K562 (cell line): ENCODE measurements around the gene SH3TC1. TPM values are rescaled to one million over a fixed set of nuclear protein-coding genes. Genes with fewer than 3 reads are reported as not detected.

Experiments
- ATAC-seq: fragments of 200-7000 bp; cut with Tn5 transposase; 3 replicates; pipeline ENCODE4 v1.9.1; 2020; ENCODE audit warnings: moderate library complexity
- BruUV-seq: library from RNA; stranded (reverse); fragments of 400-500 nt; replicated peaks from 2 replicates; lab custom pipeline; 2021; lab: Mats Ljungman, UMichigan
- CTCF ChIA-PET: fragments of 300-600 bp; formaldehyde crosslinking; extraction: SDS; loops from one replicate; lab custom pipeline; 2021; ENCODE audit warnings: low intra/inter-chr PET ratio; lab: Yijun Ruan, JAX
- POLR2A ChIA-PET: fragments of 300-600, 350-650 bp; sonication (Branson Sonifier 250); formaldehyde crosslinking; extraction: SDS; loops from one replicate; lab custom pipeline; 2021; ENCODE audit warnings: antibody characterized with exemption, inconsistent platforms; lab: Yijun Ruan, JAX
- DNase-seq, 4 experiments: peaks; one replicate each; pipeline versions ENCODE4 v3.0.0 to v3.0.0-alpha.2; 2011 to 2018; ENCODE audit warnings: low spot score in 3 of 4, mixed read lengths in 3 of 4; ENCODE audit errors: extremely low read depth in 1 of 4
- FAIRE-seq: peaks from 2 replicates; lab custom pipeline; 2011; peaks lifted over from hg19 to GRCh38; lab: Jason Lieb, UNC
- H2AFZ ChIP-seq: 2 replicates; pipeline ENCODE4 v1.6.0; 2011; ENCODE audit warnings: low read depth, low read length, control low read depth, inconsistent platforms
- H3K27ac ChIP-seq: fragments of 200-600 bp; 3 replicates; pipeline ENCODE4 v1.8.0; 2011; ENCODE audit warnings: low read depth, mild to moderate bottlenecking, control low read depth, inconsistent platforms, low read length, moderate library complexity, mixed read lengths; ENCODE audit errors: extremely low read depth
- H3K27me3 ChIP-seq, 2 experiments: fragments of 300-600 bp in 1 of 2; 2 replicates in 1 of 2; 3 replicates in 1 of 2; pipeline versions ENCODE4 v1.6.0 to v1.8.0; 2011; ENCODE audit warnings: inconsistent platforms in 2 of 2, low read length in 2 of 2, mild to moderate bottlenecking in 1 of 2, mixed read lengths in 1 of 2, moderate library complexity in 1 of 2; ENCODE audit not compliant: control insufficient read depth in 2 of 2, insufficient read depth in 2 of 2
- H3K36me3 ChIP-seq: fragments of 300-600 bp; 3 replicates; pipeline ENCODE4 v1.8.0; 2011; ENCODE audit warnings: mild to moderate bottlenecking, low read length, inconsistent platforms; ENCODE audit not compliant: control insufficient read depth, insufficient read depth
- H3K4me1 ChIP-seq, 2 experiments: fragments of 200-600 bp in 1 of 2; replicated peaks in 1 of 2; 2 replicates in 1 of 2; 3 replicates in 1 of 2; pipeline versions ENCODE4 v1.5.1 to v1.8.0; 2011; ENCODE audit warnings: inconsistent platforms in 2 of 2, low read length in 2 of 2, mild to moderate bottlenecking in 1 of 2, mixed read lengths in 1 of 2, moderate library complexity in 1 of 2; ENCODE audit not compliant: control insufficient read depth in 2 of 2, insufficient read depth in 2 of 2
- H3K4me2 ChIP-seq: 2 replicates; pipeline ENCODE4 v1.6.1; 2011; ENCODE audit warnings: low read length, control low read depth, inconsistent platforms, mixed read lengths; ENCODE audit not compliant: insufficient read depth
- H3K4me3 ChIP-seq: fragments of 200-600 bp; sonication (generic), shearing (Covaris generic); 2 replicates; pipeline ENCODE4 v1.5.1; 2016; ENCODE audit warnings: control low read depth, inconsistent platforms
- H3K79me2 ChIP-seq: fragments of 200-600 bp; 3 replicates; pipeline ENCODE4 v1.8.0; 2011; ENCODE audit warnings: low read length, inconsistent platforms; ENCODE audit not compliant: control insufficient read depth, insufficient read depth
- H3K9ac ChIP-seq, 2 experiments: 2 replicates each; pipeline versions ENCODE4 v1.6.0 to v1.6.1; 2011; ENCODE audit warnings: low read depth in 2 of 2, low read length in 2 of 2, control low read depth in 1 of 2, inconsistent platforms in 1 of 2, mild to moderate bottlenecking in 1 of 2, mixed read lengths in 1 of 2; ENCODE audit not compliant: insufficient read depth in 1 of 2
- H3K9me1 ChIP-seq: one replicate; pipeline ENCODE4 v1.6.0; 2011; ENCODE audit warnings: inconsistent platforms, mild to moderate bottlenecking, low read length, moderate library complexity; ENCODE audit not compliant: control insufficient read depth, insufficient read depth
- H3K9me3 ChIP-seq: replicated peaks from 2 replicates; pipeline ENCODE4 v1.5.1; 2011; ENCODE audit warnings: low read depth, low read length, inconsistent platforms; ENCODE audit not compliant: control insufficient read depth, insufficient read depth
- H4K20me1 ChIP-seq: replicated peaks from 2 replicates; pipeline ENCODE4 v1.6.1; 2011; ENCODE audit warnings: low read length, inconsistent platforms, mixed read lengths; ENCODE audit not compliant: control insufficient read depth, insufficient read depth
- DNMT1 ChIP-seq: fragments of 450-650 bp; IDR thresholded peaks from 2 replicates; pipeline ENCODE4 v1.6.1; 2016; ENCODE audit warnings: antibody characterized with exemption, mild to moderate bottlenecking
- E2F1 ChIP-seq: sonication (generic); formaldehyde crosslinking; IDR thresholded peaks from 2 replicates; pipeline ENCODE4 v1.8.1; 2023; ENCODE audit warnings: mild to moderate bottlenecking, missing genetic modification reagents, moderate library complexity
- FOS ChIP-seq: IDR thresholded peaks from 3 replicates; pipeline ENCODE4 v1.6.1; 2011; ENCODE audit not compliant: insufficient read length; ENCODE audit errors: extremely low read depth
- HDAC8 ChIP-seq: fragments of 450-650 bp; IDR thresholded peaks from 2 replicates; pipeline ENCODE4 v1.6.1; 2016; ENCODE audit warnings: mild to moderate bottlenecking, missing genetic modification characterization, moderate library complexity, missing compliant biosample characterization
- HMGXB4 ChIP-seq: sonication (generic); formaldehyde crosslinking; IDR thresholded peaks from 2 replicates; pipeline ENCODE4 v1.8.1; 2023; ENCODE audit warnings: mild to moderate bottlenecking, missing genetic modification reagents
- JUND ChIP-seq, 2 experiments: IDR thresholded peaks; 2 replicates in 1 of 2; 3 replicates in 1 of 2; pipeline ENCODE4 v1.6.1; 2011; ENCODE audit warnings: borderline replicate concordance in 2 of 2, low read depth in 2 of 2, low read length in 2 of 2, improper control_type of control experiment in 1 of 2, missing biosample characterization in 1 of 2, missing genetic modification characterization in 1 of 2, missing genetic modification reagents in 1 of 2
- LEF1 ChIP-seq: fragments of 450-650 bp; IDR thresholded peaks from 2 replicates; pipeline ENCODE4 v1.6.1; 2016; ENCODE audit warnings: mild to moderate bottlenecking
- MBD1 ChIP-seq: fragments of 250-450 bp; sonication (Bioruptor Pico); IDR thresholded peaks from 2 replicates; pipeline ENCODE4 v1.8.0; 2022; ENCODE audit warnings: inconsistent platforms
- NFATC3 ChIP-seq: fragments of 450-650 bp; IDR thresholded peaks from 2 replicates; pipeline ENCODE4 v1.6.1; 2017; ENCODE audit warnings: mild to moderate bottlenecking
- NONO ChIP-seq, 2 experiments: fragments of 200-400 bp in 1 of 2; fragments of 450-650 bp in 1 of 2; formaldehyde crosslinking in 1 of 2; IDR thresholded peaks; 2 replicates each; pipeline ENCODE4 v1.6.1; 2017; ENCODE audit warnings: low read depth in 2 of 2, mild to moderate bottlenecking in 2 of 2, moderate library complexity in 2 of 2, low read length in 1 of 2
- PHB ChIP-seq: fragments of 250-450 bp; sonication (Bioruptor Pico); IDR thresholded peaks from 2 replicates; pipeline ENCODE4 v1.5.0; 2021
- PYGO2 ChIP-seq: fragments of 450-650 bp; IDR thresholded peaks from 2 replicates; pipeline ENCODE4 v1.6.1; 2016; ENCODE audit warnings: mild to moderate bottlenecking, missing genetic modification characterization, moderate library complexity, missing compliant biosample characterization
- TAF9B ChIP-seq: fragments of 450-650 bp; IDR thresholded peaks from 2 replicates; pipeline ENCODE4 v1.6.1; 2018; ENCODE audit warnings: mild to moderate bottlenecking; ENCODE audit not compliant: partially characterized antibody
- ZEB2 ChIP-seq: fragments of 450-650 bp; IDR thresholded peaks from 2 replicates; pipeline ENCODE4 v1.6.1; 2016
- ZNF3 ChIP-seq: fragments of 250-450 bp; sonication (Bioruptor Pico); IDR thresholded peaks from 2 replicates; pipeline ENCODE4 v1.5.0; 2021; ENCODE audit warnings: mild to moderate bottlenecking, moderate library complexity
- ZNF311 ChIP-seq: fragments of 250-450 bp; sonication (Bioruptor Pico); IDR thresholded peaks from 2 replicates; pipeline ENCODE4 v1.4.0; 2020; ENCODE audit warnings: mild to moderate bottlenecking, moderate library complexity
- WGBS: fragments of 100-300 bp; shearing (Covaris generic); methylation state at CpG from one replicate; pipeline ENCODE4 v1.1.6; 2016; ENCODE audit warnings: low coverage, mixed read lengths; ENCODE audit not compliant: insufficient coverage; ENCODE audit errors: missing lambda C conversion rate; 5-methylcytosine and 5-hydroxymethylcytosine counted together
- in situ Hi-C: fragments of 300-500 bp; cut with MboI; formaldehyde crosslinking; loops from 4 replicates; pipeline ENCODE4 v1.15.0; 2018; ENCODE audit warnings: inconsistent platforms, mixed read lengths
- intact Hi-C: fragments of 100-400 bp; cut with micrococcal nuclease; formaldehyde crosslinking; loops from 2 replicates; pipeline ENCODE4 v1.14.2; 2022
- polyA plus RNA-seq, 8 experiments: library from polyadenylated mRNA; depleted of rRNA in 4 of 8; stranded (reverse) in 5 of 8; unstranded in 3 of 8; fragments of >200 nt; fragmentation: Nextera tagmentation in 2 of 8; fragmentation: Illumina TruSeq in 1 of 8; extraction: Ambion mirVana in 2 of 8; extraction: Trizol in 1 of 8; gene quantifications; 2 replicates each; pipeline versions ENCODE4 v1.2.1 to v1.2.3, GENCODE V29; 2011 to 2014; ENCODE audit warnings: inconsistent platforms in 1 of 8, missing spikeins in 1 of 8
- total RNA-seq, 7 experiments: library from RNA; depleted of rRNA in 6 of 7; stranded (reverse); fragments of >200 nt in 6 of 7; fragmentation: Illumina TruSeq in 2 of 7; extraction: Trizol in 2 of 7; gene quantifications; 2 replicates each; pipeline versions ENCODE4 v1.2.1 to v1.2.3, GENCODE V29; 2011 to 2021; ENCODE audit warnings: low replicate concordance in 1 of 7

Gene SH3TC1
- total and polyA plus RNA-seq, 9 of the 15 experiments (the other 6 are each of a cell fraction or from before 2014, with no cell fraction given) = 0.04 to 2.1 (median 0.48) TPM; not detected in 1

- H3K4me2 ChIP-seq = no peak overlapping the region
- DNase-seq (no peak), ATAC-seq (no peak), FAIRE-seq (no peak)
- no peak overlapping the region; a peak in 1 of 4 replicates for H3K9ac ChIP-seq
- H3K79me2 ChIP-seq = no peaks in the 10 kb centered on the region
- no peak overlapping the region for H2AFZ ChIP-seq
- H3K27me3 ChIP-seq = peaks cover 0 to 23% of the 10 kb centered on the region in 2 experiments; a peak in 1 of 5 replicates
- WGBS = 49% methylated on average over 25 of the region's 31 CpGs
- no TSS peak for BruUV-seq
- no peak overlapping the region for H3K27ac ChIP-seq
- peaks cover 0 to 19% of the 10 kb centered on the region in 2 experiments; a peak in 3 of 5 replicates for H3K4me1 ChIP-seq
- H3K4me3 ChIP-seq = no peak overlapping the region
- H3K9me3 ChIP-seq = no peaks in the 10 kb centered on the region
- CTCF ChIA-PET = no interaction called here
- H3K9me1 ChIP-seq = peaks cover 2% of the 10 kb centered on the region
- H3K36me3 ChIP-seq = no peaks in the 10 kb centered on the region
- in situ Hi-C loops = no loop called here
- intact Hi-C loops = no loop called here
- peaks cover 4% of the 10 kb centered on the region; the same call in 1 of the 2 replicates for H4K20me1 ChIP-seq
- POLR2A ChIA-PET = interaction anchor here (0.8 to 0.9 kb wide), 2 partner anchors 9 to 26 kb away, joined by 3 to 4 read pairs; no protein-coding TSS in a partner anchor
- TF ChIP-seq TAF9B (no peak), MBD1 (CRISPR knock-in tag) (no peak), PYGO2 (no peak), DNMT1 (no peak), FOS (no peak), JUND (IDR thresholded peaks at IDR 0.05; ENCODE audit: borderline replicate concordance, low read depth, low read length) (no peak), JUND (tag; IDR thresholded peaks at IDR 0.05; ENCODE audit: borderline replicate concordance, low read depth, low read length) (no peak), HMGXB4 (CRISPR knock-in tag) (no peak), LEF1 (no peak), PHB (CRISPR knock-in tag) (no peak), ZEB2 (no peak), NFATC3 (no peak), E2F1 (CRISPR knock-in tag) (no peak), HDAC8 (no peak), ZNF3 (CRISPR knock-in tag) (no peak), NONO (IDR thresholded peaks at IDR 0.05; ENCODE audit: low read depth in 2 of 2, low read length in 1 of 2) (no peak), ZNF311 (CRISPR knock-in tag) (no peak)
Measured at GRCh38 chr4:8227201-8227770, 28.2 kb downstream of the SH3TC1 start.
